Endothelial cell of umbilical vein (primary cell): ENCODE data around the gene TRPM8. TPM values are rescaled to one million over a fixed set of nuclear protein-coding genes. Genes with fewer than 3 reads are reported as not detected.

ENCODE experiments used
- BruUV-seq: library from RNA; stranded (reverse); fragments of 400-500 nt; replicated peaks from 2 replicates; lab custom pipeline; 2021; lab: Mats Ljungman, UMichigan
- CTCF ChIA-PET: fragments of 300-600, 350-600 bp; sonication (Branson Sonifier 250); formaldehyde crosslinking; loops from one replicate; lab custom pipeline; 2021; ENCODE audit warnings: antibody characterized with exemption, inconsistent platforms; lab: Charles Lee
- POLR2A ChIA-PET: fragments of 300-600, 350-600 bp; sonication (Branson Sonifier 250); formaldehyde crosslinking; loops from one replicate; lab custom pipeline; 2021; ENCODE audit warnings: antibody characterized with exemption, inconsistent platforms; lab: Charles Lee
- DNase-seq: peaks from one replicate; pipeline ENCODE4 v3.0.0-alpha.2; 2011; ENCODE audit warnings: low read depth, low spot score
- FAIRE-seq: peaks from 2 replicates; lab custom pipeline; 2011; peaks lifted over from hg19 to GRCh38; lab: Jason Lieb, UNC
- H2AFZ ChIP-seq: 2 replicates; pipeline ENCODE4 v1.6.0; 2012; ENCODE audit warnings: low read depth, low read length, control low read depth, inconsistent platforms
- H3K27ac ChIP-seq: 2 replicates; pipeline ENCODE4 v1.5.1; 2011; ENCODE audit warnings: low read depth, mild to moderate bottlenecking, control low read depth, low read length, moderate library complexity; ENCODE audit not compliant: insufficient read depth
- H3K27me3 ChIP-seq, 2 experiments: 2 replicates each; pipeline versions ENCODE4 v1.6.0 to v1.6.1; 2011; ENCODE audit warnings: low read length in 2 of 2, mixed read lengths in 1 of 2; ENCODE audit not compliant: control insufficient read depth in 2 of 2, insufficient read depth in 2 of 2
- H3K36me3 ChIP-seq, 2 experiments: 2 replicates in 1 of 2; 3 replicates in 1 of 2; pipeline ENCODE4 v1.5.1; 2011; ENCODE audit warnings: low read length in 2 of 2, mild to moderate bottlenecking in 1 of 2, moderate library complexity in 1 of 2; ENCODE audit not compliant: control insufficient read depth in 2 of 2, insufficient read depth in 2 of 2; ENCODE audit errors: extremely low read depth in 1 of 2
- H3K4me1 ChIP-seq: 3 replicates; pipeline ENCODE4 v1.5.1; 2011; ENCODE audit warnings: mild to moderate bottlenecking, low read length; ENCODE audit not compliant: control insufficient read depth, insufficient read depth; ENCODE audit errors: extremely low read depth
- H3K4me2 ChIP-seq: 2 replicates; pipeline ENCODE4 v1.6.1; 2011; ENCODE audit warnings: low read length, control low read depth, mixed read lengths; ENCODE audit not compliant: insufficient read depth
- H3K4me3 ChIP-seq, 3 experiments: fragments of 200-600 bp in 1 of 3; sonication (generic), shearing (Covaris generic) in 1 of 3; replicated peaks in 1 of 3; 2 replicates each; pipeline ENCODE4 v1.5.1; 2011 to 2016; ENCODE audit warnings: control low read depth in 3 of 3, low read length in 3 of 3, mild to moderate bottlenecking in 2 of 3, inconsistent platforms in 1 of 3, low read depth in 1 of 3, moderate library complexity in 1 of 3; ENCODE audit not compliant: insufficient read depth in 1 of 3
- H3K79me2 ChIP-seq: 2 replicates; pipeline ENCODE4 v1.6.0; 2012; ENCODE audit warnings: low read length, inconsistent platforms; ENCODE audit not compliant: control insufficient read depth, insufficient read depth
- H3K9ac ChIP-seq: replicated peaks from 2 replicates; pipeline ENCODE3; 2011; ENCODE audit warnings: low read length, control low read depth; ENCODE audit not compliant: insufficient read depth; ENCODE audit errors: extremely low read depth
- H3K9me1 ChIP-seq: replicated peaks from 3 replicates; pipeline ENCODE4 v1.6.0; 2011; ENCODE audit warnings: mild to moderate bottlenecking, low read length; ENCODE audit not compliant: control insufficient read depth, insufficient read depth; ENCODE audit errors: extremely low read depth
- H3K9me3 ChIP-seq: replicated peaks from 2 replicates; pipeline ENCODE4 v1.5.1; 2012; ENCODE audit warnings: low read length, inconsistent platforms; ENCODE audit not compliant: control insufficient read depth, insufficient read depth
- H4K20me1 ChIP-seq: replicated peaks from 2 replicates; pipeline ENCODE3; 2011; ENCODE audit warnings: mild to moderate bottlenecking, low read length; ENCODE audit not compliant: control insufficient read depth, insufficient read depth; ENCODE audit errors: extremely low read depth
- EZH2 ChIP-seq: IDR thresholded peaks from 2 replicates; pipeline ENCODE4 v1.6.1; 2012; ENCODE audit warnings: borderline replicate concordance, low read depth, mild to moderate bottlenecking, moderate library complexity, low read length, inconsistent platforms; ENCODE audit not compliant: severe bottlenecking
- FOS ChIP-seq: IDR thresholded peaks from 2 replicates; pipeline ENCODE4 v1.6.1; 2011; ENCODE audit warnings: mild to moderate bottlenecking, low read length, moderate library complexity, borderline replicate concordance; ENCODE audit not compliant: insufficient read depth
- GATA2 ChIP-seq: IDR thresholded peaks from 2 replicates; pipeline ENCODE4 v1.7.0; 2011; ENCODE audit warnings: low read depth, mild to moderate bottlenecking, moderate library complexity, mixed read lengths, low read length; ENCODE audit not compliant: insufficient read length, insufficient read depth
- JUN ChIP-seq: IDR thresholded peaks from 2 replicates; pipeline ENCODE4 v1.6.1; 2011; ENCODE audit warnings: borderline replicate concordance, low read depth; ENCODE audit not compliant: insufficient read length, insufficient read depth
- MAX ChIP-seq: IDR thresholded peaks from 2 replicates; pipeline ENCODE4 v1.6.1; 2011; ENCODE audit not compliant: insufficient read depth, insufficient read length
- MYC ChIP-seq: IDR thresholded peaks from one replicate; pipeline ENCODE4 v1.6.1; 2011; ENCODE audit warnings: mild to moderate bottlenecking, low read depth, low read length
- POLR2AphosphoS5 ChIP-seq: IDR thresholded peaks from 2 replicates; pipeline ENCODE4 v1.6.1; 2012; ENCODE audit warnings: low read depth, mild to moderate bottlenecking, control low read depth, low read length, moderate library complexity; ENCODE audit not compliant: insufficient read depth
- dilution Hi-C: fragments of 300-500 bp; cut with MboI; formaldehyde crosslinking; loops from one replicate; pipeline ENCODE4 v1.15.0; 2019; ENCODE audit warnings: low sequenced_read_pairs; ENCODE audit not compliant: extremely low pct_ligation_motif_present
- intact Hi-C: fragments of 100-400 bp; cut with micrococcal nuclease; formaldehyde crosslinking; loops from one replicate; pipeline ENCODE4 v1.10.0; 2022
- polyA plus RNA-seq, 4 experiments: library from polyadenylated mRNA; depleted of rRNA in 3 of 4; stranded (reverse) in 3 of 4; unstranded in 1 of 4; fragments of >200 nt; gene quantifications; 2 replicates each; pipeline versions ENCODE4 v1.2.1 to v1.2.3, GENCODE V29; 2011 to 2012; ENCODE audit warnings: missing spikeins in 1 of 4
- total RNA-seq: library from RNA; stranded (reverse); gene quantifications from 2 replicates; pipeline ENCODE4 v1.2.3, GENCODE V29; 2021

TRPM8 gene
- total and polyA plus RNA-seq, 2 donors (not counting 3 experiments of a cell fraction or from before 2014, with no cell fraction given) = not detected

- H3K4me2 ChIP-seq = no peak overlapping the region
- no peak for FAIRE-seq
- no TSS peak for BruUV-seq
- H3K36me3 ChIP-seq = no peaks in the 10 kb centered on the region
- H3K4me3 ChIP-seq = no peak overlapping the region
- no peak overlapping the region for H3K27ac ChIP-seq
- H3K9me3 ChIP-seq = no peaks in the 10 kb centered on the region
- TF ChIP-seq MAX (no peak), MYC (no peak), POLR2AphosphoS5 (no peak), GATA2 (no peak), EZH2 (no peak), FOS (no peak)
- H3K4me1 ChIP-seq = no peaks in the 10 kb centered on the region
- CTCF ChIA-PET = no interaction called here
- intact Hi-C loops = no loop called here
- no peak for DNase-seq
- H3K79me2 ChIP-seq = no peaks in the 10 kb centered on the region
- dilution Hi-C loops = no loop called here
- no peak overlapping the region for H2AFZ ChIP-seq
- no peak overlapping the region for H3K9ac ChIP-seq
- no peaks in the 10 kb centered on the region for H3K9me1 ChIP-seq
- H4K20me1 ChIP-seq = no peaks in the 10 kb centered on the region
- POLR2A ChIA-PET = no interaction called here
- peaks cover 2 to 4% of the 10 kb centered on the region in 2 experiments for H3K27me3 ChIP-seq
Observed at GRCh38 chr2:233901884-233902283, 15.3 kb upstream of the TRPM8 start.

- ChIA-PET POLR2A (no interaction called here), CTCF (no interaction called here)
- Histone ChIP-seq H3K9me3 (no peaks in the 10 kb centered on the region), H4K20me1 (no peaks in the 10 kb centered on the region), H3K4me2 (no peak overlapping the region), H3K36me3 (no peaks in the 10 kb centered on the region), H3K4me1 (no peaks in the 10 kb centered on the region), H3K4me3 (no peak overlapping the region), H2AFZ (no peak overlapping the region), H3K79me2 (no peaks in the 10 kb centered on the region), H3K9ac (no peak overlapping the region), H3K9me1 (no peaks in the 10 kb centered on the region), H3K27me3 (no peaks in the 10 kb centered on the region), H3K27ac (no peak overlapping the region)
- DNase-seq = no peak
- intact Hi-C loops = no loop called here
- dilution Hi-C loops = no loop called here
- TF ChIP-seq FOS = no peak
- no peak for TF ChIP-seq JUN
- no peak for TF ChIP-seq MAX
- FAIRE-seq = no peak
- no TSS peak for BruUV-seq
Observed at GRCh38 chr2:233905945-233906344, 11.2 kb upstream of the TRPM8 start.
